ENCODE results near the gene FIZ1.
"Not testable (repeated sequence)": the region's sequence is repeated elsewhere in the genome, so short reads cannot be mapped to it uniquely, and the experiment has no call there.

FIZ1 gene

DNA sequence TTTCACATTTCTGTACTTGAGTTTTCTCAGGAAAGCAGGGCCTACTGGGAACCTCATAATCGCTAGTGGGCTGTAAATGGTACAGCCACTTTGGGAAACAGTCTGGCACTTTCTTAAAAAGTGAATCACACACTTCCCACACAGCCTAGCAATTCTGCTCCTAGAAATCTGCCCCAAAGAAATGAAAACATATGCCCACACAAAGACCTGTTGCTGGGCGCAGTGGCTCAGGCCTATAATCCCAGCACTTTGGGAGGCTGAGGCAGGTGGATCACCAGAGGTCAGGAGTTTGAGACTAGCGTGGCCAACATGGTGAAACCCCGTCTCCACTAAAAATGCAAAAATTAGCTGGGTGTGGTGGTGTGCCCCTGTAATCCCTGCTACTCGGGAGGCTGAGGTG is 29.8 kb downstream of the FIZ1 start:
- DNase-seq: not testable (repeated sequence)

- DNase-seq: no peak
Observed at GRCh38 chr19:55567708-55568328, 31.5 kb downstream of the FIZ1 start.

- DNase-seq: no peak
Observed at GRCh38 chr19:55566823-55567222, 32.5 kb downstream of the FIZ1 start.

DNA sequence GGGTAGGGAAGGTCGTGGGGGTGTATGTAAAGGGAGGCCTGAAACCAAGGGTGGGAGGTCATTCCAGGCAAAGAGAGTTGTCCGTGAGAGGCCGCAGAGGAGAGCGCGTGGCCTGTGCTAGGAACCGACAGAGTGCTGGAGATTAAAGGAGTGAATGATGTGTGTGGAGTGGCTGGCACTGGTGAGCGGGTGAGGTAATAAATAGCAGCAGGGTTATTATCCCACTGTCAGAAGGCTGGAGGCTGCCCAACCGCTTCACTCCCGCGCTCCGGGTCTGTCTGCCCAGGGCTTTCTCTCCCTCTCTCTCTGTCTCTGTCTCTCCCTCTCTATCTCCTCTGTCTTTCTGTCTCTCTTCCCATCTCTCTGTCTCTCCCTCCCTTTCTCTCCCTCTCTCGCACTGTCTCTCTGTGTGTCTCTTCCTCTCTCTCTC is 36.0 kb downstream of the FIZ1 start:
- no peak for DNase-seq

DNA sequence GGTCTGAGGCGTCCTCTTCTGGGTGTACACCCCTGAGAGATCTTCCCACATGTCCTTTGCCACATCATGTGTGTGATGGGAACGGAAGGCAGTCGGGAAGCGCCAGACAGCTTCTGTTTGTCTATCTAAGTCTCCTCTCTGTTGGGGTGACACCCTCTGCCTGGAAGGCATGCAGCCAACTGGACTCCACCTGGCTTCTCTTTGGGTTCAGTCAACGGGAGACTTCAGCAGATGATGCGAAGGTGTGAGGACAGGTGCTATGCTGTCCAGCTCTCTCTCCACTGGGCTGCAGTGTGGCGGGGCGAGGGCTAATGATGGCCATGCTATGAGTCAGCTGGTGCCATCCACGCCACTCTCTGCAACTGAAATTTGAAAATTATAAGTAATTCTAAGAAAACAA is 39.6 kb downstream of the FIZ1 start:
- no peak for DNase-seq

- no peak for DNase-seq
Observed at GRCh38 chr19:55554741-55555152, 44.6 kb downstream of the FIZ1 start.

- no peak for DNase-seq
Observed at GRCh38 chr19:55554302-55554701, 45.0 kb downstream of the FIZ1 start.

- DNase-seq: no peak
Observed at GRCh38 chr19:55553217-55554182, 45.8 kb downstream of the FIZ1 start.

DNA sequence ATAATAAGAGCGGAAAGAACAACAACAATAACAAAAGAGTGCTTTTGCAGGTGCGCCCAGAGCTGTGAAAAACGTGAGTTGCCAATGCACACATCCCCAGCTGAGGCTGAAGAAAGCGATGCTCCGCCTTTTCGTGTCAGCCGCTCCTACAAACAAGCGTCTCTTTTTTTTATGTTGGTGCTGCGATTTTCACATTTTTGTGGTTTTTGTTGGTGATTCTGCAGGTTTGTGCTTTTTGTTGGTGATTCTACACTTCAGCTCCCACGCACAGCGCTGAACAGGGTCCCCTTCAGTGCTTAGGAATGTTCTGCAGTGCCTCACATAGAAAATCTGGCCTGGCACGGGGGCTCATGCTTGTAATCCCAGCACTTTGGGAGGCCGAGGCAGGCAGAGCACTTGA is 46.7 kb downstream of the FIZ1 start:
- peak; percentile 62 for DNase-seq

- DNase-seq: no peak
Observed at GRCh38 chr19:55552206-55552605, 47.1 kb downstream of the FIZ1 start.

GRCh38 chr19:55550321-55550650 is 49.0 kb downstream of the FIZ1 start:
- DNase-seq: no peak

DNA sequence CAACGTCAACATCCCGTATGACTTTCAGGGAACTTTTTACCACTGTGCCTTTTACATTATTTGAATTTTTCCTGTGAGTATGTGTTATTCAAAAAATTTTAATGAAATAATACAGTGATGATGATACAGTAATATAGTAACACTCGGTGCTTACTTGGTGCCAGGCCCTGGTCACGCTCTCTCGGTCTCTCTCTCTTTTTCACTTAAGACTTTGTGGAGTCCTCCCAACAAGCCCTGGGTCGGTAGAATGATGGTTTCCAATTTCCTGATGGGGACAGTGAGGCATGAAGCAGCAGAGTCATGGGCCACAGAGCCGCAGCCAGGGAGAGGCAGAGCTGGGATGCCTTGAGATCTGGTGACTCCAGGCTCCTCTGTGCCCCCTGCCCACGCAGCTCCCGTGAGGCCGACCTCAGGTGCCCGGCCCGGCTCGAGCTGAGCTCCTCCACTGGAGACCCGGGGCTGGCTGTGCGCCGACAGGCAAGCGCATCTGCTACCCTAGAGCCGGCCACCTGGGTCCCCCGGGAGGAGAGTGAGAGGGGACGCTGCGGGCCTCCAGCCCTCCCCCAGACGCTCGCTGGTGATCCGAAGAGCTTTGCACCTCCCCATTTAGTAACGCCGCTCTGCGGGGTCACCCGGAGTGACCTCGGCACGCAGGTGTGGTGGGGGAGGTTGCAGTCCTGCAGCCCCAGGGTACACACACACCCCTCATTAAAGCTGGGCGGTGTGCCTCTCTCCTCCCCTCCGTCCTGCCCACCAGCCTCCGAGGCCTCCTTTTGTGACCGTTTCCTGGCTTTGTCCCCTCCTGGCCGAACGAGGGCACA is 49.6 kb downstream of the FIZ1 start:
- peak; percentile 88 for DNase-seq

- DNase-seq: no peak
Observed at GRCh38 chr19:55546822-55547614, 52.3 kb downstream of the FIZ1 start.

GRCh38 chr19:55546011-55546410 is 53.3 kb downstream of the FIZ1 start:
- DNase-seq: no peak

DNA sequence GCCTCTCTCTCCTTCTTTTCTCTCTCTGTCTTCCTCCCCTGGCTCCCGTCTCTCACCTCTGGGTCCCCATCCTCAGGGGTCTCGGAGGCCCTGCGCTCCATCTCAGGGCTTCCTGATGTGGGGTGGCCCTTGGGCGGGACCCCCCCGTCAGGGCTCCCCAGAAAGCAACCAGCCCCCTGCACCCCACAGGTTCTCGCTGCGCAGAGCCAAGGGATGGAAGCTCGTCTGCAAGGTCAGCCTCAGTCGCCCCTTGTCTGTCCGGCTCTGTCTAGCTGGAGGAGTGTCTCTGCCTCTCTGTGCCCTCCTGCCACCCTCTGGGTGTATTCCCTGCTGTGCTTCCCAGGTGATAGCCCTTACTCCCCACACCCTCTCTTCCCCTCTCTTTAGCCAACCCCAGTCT is 53.9 kb downstream of the FIZ1 start, which contains the start of gene SBK3:
SBK3 (minus strand) TSS at position 101 of the 400 bp plus-strand sequence; CDS start at position 101, 0 bp downstream.
- no peak for DNase-seq

- DNase-seq: no peak
Observed at GRCh38 chr19:55544776-55545439, 54.4 kb downstream of the FIZ1 start.

- DNase-seq: no peak
Observed at GRCh38 chr19:55544014-55544413, 55.3 kb downstream of the FIZ1 start.

DNA sequence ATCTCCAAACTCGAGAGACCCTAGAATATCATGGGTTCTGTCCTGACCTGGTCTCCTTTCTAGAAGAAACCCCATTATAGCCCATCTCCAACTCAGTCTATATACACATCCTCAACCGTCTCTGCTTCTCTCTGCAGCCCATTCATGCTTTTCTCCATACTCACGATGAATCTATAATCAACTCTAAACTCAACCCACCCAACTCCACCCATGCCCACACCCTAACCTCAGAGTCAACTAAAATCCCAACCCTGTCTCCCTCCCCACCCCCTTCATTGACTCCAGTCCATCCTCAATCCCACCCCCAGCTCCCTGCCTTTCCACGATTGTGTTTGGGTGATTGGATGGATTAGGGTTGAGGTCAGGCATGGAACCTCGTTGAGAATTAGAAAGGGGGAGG is 55.8 kb downstream of the FIZ1 start:
- no peak for DNase-seq

DNA sequence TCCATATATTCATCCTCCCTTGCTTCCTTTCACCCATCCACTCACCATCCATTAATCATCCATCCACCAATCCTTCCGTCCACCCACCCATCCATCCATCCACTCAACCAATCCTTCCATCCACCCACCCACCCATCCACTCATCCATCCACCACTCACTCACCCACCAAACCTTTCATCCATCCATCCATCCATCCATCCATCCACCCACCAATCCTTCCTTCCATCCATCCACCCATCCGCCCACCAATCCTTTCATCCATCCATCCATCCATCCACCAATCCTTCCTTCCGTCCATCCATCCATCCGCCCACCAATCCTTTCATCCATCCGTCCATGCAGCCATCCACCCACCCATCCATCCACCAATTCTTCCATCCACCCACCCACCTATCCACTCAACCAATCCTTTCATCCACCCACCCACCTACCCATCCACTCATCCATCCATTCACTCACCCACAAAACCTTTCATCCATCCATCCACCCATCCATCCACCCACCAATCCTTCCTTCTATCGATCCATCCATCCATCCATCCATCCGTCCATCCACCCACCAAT is 56.9 kb downstream of the FIZ1 start:
- no peak for DNase-seq

Data from amniotic stem cell (primary cell).